Left renal pelvis (tissue), 4 donors: ENCODE measurements around the gene PROX2. TPM values are rescaled to one million over a fixed set of nuclear protein-coding genes. Genes with fewer than 3 reads are reported as not detected.

ENCODE experiments used
- DNase-seq, 4 donors: peaks; one replicate each; pipeline ENCODE4 v3.0.0-alpha.2; 2013; ENCODE audit warnings: low read depth in 4 of 4, low spot score in 3 of 4
- polyA plus RNA-seq, 4 donors: library from polyadenylated mRNA; unstranded; fragments of 120-200 nt; gene quantifications; one replicate each; pipeline ENCODE4 v1.2.1, GENCODE V29; 2013; ENCODE audit not compliant: insufficient read length in 4 of 4

PROX2 gene
- polyA plus RNA-seq, 4 donors, result 0.37 to 3.0 (median 0.83) TPM

DNA sequence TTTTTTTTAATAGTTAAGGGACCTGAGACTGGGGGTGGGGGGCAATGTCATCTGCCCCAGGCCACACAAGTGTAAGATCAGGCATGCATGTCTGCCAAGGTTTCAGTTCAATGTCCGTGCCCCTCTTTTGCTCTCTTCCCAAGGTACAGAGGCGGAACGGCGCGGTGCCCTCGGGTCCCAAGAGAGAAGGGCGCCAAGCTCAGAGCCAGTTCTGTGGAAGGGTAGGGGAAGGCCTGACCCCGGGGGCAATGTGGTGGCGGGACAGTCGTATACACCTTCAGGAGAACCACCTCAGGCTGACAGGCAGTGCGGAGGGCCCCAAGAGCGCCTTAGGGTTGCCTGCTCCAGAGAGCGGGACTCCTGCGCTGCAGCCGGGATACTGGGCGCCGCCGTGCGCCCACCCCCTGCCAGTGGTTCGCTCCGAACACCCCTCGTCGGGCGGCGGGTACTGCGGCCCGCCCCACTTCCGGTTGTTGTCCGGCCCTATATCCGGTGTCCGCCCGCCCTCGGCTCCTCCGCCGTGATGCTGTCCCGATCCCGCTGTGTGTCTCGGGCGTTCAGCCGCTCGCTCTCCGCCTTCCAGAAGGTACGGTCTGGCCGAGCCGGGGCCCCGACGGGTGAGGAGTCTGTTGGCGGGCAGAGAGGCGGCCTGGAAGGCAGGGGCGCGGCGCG lies 5.6 kb upstream of the PROX2 start, which contains the start of gene DLST:
DLST (plus strand) TSS at position 486 of the 672 bp plus-strand sequence; CDS start at position 524, 38 bp downstream.
- peak; percentile 68 to 76 (median 72) for DNase-seq

DNA sequence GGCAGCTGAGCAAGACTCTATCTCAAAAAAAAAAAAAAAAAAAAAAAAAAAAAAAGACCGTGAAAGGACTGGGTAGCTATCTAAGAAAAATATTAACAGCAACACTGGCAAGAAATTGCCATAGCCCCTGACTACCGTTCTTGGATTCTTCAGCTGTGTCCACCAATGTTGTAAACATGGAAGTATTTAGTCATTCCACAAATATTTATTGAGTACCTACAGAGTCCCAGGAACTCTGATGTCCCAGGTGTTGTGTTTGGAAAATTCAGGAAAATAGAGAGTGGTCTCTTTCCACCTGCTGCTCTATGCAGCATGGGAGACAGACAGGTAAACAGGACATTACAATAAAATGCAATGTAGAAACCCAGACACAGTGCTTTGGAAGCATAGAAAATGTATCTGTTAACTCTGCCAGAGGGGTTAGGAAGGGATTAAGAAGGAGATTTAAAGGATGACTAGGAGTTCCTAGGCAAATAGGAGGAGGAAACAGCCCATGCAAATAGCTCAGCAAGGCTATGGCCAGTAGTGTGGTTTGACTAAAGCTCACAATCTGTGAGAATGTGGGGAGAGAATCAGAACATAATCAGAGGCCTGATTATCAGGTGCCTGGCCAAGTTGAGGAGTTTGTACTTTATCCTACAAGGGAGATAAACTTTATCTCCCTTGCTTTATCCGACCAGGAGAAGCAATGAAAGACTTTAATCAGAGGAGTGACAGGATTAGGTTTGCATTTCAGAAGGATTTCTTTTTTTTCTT lies 3.7 kb upstream of the PROX2 start:
- no peak for DNase-seq

DNA sequence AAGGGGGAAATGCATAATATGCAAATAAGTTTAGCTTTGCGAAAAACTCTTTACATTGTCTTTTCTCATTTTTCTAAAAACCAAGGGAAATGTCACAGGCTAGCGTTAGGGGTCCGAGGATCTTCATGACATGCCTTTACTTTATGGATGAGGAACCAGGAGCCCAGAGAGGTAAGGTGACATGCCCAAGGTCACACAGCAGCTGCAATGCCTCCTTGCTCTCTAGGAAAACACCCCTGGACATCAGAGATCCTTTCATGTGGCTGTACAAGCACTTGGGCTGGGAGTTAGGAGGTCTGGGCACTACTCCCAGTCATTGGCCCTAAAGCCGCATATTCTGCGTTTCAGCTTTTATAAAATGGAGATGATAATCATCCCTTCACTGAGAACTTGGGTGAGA lies 741 bp downstream of the PROX2 start:
- DNase-seq, result no peak

DNA sequence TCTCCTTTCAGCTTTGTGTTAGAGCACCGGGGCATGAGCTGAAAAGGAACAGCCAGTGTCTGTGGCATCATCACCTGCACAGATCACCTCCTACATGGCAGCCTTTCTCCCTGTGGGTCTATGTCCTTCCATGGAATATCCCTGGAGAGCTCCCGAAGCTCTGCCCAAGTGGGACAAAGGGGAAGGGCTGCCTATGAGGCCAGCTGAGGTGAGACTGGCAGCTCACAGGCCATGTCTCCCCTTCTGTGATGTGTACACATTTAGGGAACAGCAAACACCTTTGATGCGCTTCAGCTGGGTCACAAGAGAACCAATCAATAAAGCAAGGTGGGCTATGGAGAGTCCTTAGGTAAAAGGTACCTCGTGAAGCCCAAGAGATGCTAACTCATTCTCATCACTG lies 4.1 kb downstream of the PROX2 start:
- no peak for DNase-seq

DNA sequence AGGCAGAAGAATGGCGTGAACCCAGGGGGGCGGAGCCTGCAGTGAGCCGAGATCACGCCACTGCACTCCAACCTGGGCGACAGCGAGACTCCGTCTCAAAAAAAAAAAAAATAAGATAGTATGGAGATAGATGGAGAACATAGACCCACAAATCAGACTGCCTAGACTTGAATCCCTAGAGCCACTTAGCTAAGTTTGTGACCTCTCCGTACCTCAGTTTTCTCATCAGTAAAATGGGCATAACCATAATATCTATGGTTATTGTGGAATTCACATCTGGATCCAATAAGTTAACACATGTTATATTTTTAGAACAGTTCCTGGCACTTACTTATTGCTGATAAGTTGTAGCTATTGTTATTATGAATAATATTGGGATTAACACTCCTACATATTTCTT lies 7.2 kb downstream of the PROX2 start:
- DNase-seq, result no peak

DNA sequence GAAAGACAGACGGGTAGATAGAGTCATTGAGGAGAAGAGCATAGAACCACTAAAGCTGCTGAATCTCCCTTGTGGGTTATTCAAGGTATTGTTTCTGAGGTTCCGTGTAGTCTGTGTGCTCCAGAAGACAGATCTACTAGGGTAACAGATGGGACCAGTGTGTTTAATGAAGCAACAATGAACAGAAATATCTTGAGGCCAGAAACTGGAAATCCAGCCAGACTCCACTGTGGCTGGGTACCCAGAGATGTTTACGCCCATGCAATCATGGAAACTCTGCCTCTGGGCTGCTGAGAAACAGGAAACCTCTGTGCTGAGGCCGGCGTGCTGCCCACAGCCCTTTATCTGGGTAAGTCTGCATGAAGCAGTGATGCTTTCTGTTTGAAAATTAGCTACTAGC lies 8.3 kb downstream of the PROX2 start:
- DNase-seq, result no peak

DNA sequence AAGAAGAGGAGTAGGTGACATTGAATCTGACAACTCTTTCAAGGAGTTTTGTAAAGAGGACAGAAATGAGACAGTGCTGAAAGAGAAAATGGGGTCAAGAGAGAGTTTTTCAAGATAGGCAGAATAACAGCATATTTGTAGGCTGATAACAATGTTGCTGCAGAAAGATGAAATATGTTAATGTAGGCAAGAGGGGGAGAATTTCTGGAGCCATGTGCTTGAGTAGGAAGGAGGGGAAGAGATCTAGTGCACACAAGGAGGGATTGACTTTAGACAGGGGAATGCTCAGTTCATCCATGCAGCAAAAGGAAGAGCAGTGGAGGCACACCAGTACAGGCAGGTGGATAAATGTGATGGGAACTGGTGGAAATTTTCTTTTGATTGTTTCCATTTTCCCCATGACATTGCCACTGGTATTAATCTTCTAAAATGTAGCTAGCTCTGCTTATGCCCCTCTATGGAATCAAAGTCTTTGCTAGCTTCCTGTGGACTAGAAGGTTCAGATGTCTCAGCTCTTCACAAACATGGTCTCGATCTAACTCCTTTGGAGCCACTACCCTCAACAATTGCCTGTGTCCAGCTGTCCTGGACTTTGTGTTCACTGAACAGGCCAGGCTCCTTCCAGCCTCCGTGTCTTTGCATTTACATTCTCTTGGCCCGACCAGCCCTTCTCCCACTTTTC lies 9.1 kb downstream of the PROX2 start:
- no peak for DNase-seq

DNA sequence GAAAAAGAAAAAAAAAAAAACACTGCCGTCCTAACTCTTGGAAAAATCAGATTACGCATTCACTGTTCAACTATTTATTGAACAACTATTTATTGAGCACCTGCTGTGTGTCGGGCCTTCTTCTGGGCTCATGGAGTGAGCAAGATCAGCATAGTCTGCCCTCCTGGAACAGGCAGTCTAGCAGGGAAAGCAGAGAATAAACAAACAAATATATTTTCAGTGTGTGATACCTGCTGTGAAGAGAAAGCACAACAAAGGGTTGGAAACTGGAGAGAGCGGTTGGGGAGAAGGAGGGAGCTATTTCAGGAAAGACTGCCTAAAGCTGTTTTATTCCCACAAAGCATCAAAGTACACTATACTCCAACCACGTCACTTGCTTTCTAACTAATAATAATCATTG lies 10.8 kb downstream of the PROX2 start:
- no peak for DNase-seq

DNA sequence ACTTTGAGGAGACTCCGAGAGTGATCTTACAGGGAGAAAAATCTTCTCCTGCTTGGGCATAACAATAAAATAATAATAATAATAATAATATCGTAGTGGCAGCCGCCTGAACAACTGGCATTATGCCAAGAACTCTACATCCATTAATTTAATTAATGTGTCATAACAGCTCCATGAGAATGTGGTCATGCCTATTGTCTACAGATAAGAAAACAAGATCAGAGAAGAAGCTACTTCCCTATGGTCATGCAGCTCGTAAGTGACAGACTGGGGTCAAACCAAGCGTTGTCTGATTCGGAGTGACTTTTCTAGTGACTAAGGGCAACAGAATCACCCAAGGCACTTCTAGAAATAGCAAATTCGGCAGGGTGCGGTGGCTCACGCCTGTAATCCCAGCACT lies 11.7 kb downstream of the PROX2 start:
- no peak for DNase-seq

DNA sequence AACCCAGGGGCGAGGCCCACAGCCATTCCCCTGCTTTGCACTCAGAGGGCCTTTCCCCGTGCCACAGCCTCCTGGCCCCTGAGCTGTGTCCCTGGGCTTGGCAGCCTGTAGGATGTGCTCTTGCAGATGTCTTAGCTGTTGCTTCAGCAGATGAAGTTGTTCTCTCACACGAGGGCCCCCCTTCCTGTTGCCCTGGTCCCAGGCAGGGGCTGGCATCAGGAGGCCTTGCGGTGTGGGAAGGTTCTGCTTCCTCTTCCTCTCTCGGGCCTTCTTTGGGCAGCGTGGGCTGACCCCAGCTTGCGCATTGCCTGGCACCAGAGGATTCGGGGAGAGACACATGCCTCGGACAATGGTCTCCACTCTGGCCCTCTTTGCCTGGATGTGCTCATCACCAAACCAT lies 12.7 kb downstream of the PROX2 start:
- DNase-seq, result no peak

DNA sequence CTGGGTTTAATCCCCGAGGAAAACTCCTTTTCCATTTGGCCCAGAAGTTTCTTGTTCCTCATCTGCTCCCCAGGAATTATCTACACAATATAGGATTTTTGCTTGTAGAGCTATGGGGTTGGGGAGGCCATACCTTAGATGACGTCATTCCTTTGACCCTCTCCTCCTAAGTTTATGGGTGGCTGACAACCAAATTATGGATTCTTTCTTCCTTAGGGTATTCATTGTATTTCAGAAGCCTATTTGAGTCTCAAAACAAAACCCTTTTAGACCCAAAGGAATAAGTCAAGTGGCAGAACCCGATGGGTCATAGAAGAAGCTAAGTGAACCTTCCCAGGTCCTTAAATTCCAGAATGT lies 14.2 kb downstream of the PROX2 start:
- no peak for DNase-seq

DNA sequence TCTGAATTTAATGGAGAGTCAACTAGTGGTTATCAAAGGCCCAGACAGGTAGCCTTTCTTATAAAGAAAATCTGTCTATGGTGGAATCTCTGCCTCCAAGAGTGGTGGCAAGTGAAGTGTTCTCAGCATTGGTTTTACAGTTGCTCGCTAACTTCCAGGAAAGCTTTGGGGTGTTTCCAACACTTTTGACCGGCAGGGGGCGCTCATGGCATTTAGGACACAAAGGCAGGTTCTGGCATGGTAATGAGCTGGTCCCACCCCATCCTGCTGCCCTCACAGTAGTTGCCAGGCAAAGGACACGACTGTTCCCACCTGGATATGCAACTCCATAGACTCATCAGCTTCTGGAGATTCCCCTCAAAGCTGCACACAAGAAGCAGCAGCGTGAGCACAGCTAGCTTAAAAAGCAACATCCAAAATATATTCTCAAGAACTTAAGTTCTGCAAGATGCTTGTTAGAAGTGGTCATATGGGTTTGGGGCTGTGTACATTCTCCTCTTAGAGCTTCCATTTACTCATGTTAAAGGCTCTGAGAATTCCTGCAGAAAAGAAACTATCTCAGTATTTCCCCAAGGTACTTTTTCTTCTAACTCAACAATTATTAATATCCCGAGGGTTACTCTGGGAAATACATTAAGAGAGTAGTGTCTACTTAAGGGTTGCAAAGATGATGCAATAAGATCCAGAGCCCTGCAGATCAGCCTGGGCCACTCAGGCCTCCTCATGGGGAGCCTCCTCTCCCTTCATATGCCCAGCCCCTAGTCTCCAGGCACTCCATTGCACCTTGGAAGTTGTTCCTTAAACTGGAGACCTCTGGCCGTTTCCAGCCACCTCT lies 14.8 kb downstream of the PROX2 start:
- DNase-seq, result peak in 3 of 4 donors; percentile 72 to 74 (median 73)

DNA sequence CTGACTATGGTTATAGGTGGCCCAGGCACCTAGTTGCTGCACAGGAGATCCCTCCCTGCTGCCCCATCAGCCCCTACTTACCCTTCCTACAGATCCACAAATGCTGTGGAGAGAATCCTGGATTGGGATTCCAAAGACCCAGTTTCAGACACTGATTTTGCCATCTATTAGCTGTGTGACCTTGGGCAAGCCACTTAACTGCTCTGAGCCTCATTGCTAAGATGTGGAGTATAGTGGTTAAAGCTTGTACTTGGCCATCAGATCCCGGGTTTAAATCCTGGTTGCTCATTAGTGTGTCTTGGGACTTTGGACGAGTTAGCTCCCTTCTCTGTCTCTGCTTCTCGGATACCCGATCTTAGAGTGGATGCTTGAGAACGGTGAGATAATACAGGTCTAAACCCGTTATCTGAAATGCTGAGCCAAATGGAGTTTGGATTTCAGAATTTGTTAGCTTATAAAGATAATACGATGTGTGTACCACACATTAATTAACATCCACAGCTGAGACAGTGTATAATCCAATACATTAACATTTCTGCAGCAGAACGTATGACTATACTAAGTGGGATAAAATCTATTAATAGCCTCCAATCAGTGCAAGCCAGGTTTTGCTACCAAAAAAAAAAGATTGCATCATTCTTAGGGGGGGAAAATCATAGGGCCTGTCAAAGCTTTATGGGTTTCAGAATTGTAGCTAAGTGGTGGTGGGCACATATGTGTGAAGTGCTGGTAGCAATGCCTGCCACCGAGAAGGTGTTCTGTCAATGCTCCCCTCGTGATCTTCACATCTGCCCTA lies 16.0 kb downstream of the PROX2 start:
- DNase-seq, result no peak

DNA sequence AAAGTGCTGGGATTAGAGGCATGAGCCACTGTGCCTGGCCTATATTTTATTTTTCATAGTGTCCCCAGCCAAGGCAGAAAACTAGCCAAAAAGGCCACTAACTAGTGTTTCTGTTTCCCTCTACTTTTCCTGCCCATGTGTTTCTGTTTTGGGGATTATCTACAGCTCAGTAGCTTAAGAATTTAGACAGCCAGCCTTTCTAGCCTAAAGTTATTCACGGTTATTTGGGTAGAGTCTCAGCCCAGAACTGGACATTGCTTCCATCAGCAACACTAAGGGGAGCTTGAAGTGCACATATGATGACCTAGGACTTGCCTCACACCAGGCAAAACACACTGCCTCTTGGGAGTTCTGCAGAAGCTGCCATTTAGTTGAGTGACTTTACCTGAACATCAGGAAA lies 17.9 kb downstream of the PROX2 start:
- DNase-seq, result no peak

DNA sequence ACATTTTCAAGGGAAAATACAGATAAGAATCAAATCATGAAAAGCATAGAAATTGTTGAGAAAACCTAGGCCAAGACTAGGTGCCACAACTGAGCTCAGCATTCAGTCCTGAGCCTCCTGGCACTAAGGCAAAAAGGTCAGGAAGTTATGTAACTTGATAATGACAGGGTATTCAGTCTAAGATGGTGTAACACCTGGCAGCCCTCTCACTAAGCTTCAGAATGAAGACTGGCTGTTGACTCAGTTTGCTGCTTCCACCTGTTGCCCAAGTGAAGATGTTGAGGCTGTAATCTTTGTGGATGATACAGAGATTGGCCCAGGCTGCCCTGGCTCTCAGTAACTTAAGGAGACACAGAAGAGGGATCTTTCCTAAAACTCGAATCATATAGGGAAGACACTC lies 19.6 kb downstream of the PROX2 start:
- DNase-seq, result no peak

DNA sequence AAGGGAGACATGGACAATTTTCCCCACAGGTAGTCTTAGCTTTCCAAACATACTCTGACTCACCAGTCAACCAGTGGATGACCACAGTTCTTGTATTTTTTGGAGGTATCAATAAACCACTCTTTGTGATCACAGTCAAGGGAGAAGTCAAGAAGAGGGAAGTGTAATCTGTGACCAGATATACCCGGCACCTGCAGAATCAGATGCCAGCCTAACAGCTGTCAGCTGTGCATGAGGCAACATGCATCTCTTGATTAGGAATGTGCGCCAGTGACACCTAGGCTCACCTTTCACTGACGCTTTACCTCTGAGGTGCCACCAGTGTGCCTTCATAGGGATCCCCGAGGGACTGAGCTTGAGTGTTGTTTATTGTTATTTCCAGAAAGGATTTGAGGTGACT lies 20.0 kb downstream of the PROX2 start:
- DNase-seq, result no peak

DNA sequence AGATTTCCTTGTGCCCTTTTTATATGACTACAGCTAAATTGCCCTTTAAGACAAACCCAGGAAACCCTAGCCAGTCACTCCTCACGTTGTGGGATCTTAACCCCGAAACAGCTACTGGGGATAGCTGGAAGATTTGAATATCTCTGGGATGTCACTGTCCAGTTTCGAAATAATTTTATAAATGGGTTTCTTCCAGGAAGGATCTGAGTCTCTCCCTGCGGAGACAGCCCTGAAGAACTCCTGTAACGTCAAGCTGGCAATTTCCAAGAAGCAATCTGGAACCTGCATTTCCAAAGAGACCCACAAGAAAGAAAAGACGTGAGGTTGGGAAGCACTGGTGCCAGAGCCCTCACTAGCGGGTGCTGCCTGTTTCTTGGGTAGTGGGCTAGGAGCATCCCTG lies 20.9 kb downstream of the PROX2 start:
- no peak for DNase-seq

DNA sequence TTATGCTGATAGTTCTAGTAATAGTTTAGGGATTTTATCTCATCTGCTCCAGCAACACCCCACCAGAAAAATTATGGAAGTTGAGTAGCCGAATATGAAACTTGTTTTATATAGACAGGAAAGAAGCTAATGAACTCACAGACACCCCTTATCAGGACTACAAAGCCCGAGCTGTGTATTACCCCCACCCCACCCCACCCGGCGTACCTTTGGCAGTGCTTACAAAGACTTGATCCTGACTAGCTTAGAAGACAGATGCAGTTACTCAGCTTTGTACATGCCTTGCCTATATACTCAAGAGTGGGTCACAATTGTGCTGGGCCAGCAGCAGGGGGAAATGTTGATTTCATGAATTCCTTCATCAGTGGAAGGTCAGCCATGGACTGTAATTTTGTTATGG lies 22.4 kb downstream of the PROX2 start:
- DNase-seq, result no peak

DNA sequence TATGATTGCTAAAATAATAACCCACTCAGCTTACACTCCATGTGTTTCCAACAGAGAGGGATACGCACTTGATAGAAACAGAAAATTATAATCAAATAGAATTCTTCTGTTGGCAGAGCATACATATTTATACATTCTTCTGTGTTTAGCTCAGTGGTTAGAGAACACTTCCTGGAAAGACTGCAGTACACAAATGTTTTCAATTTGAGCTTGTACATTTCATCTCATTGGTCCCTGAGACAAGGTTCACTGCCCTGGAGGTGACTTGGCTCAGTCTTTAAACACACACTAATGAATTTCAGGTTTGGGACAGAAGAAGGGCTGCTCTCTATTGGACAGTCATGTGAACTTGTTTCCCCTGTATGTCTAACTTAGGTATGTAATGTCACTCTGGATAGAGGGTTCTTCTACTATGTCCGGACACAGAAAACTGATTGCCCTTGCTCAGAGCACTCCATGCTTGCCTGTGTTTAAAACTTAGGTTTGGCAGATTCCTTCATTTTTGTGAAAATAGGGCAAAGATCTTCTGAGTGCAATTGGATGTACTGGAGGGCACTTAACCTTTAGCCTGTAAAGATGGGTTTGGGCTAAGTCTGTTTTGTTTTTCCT lies 22.9 kb downstream of the PROX2 start:
- DNase-seq, result peak in 2 of 4 donors; percentile 6 to 12

DNA sequence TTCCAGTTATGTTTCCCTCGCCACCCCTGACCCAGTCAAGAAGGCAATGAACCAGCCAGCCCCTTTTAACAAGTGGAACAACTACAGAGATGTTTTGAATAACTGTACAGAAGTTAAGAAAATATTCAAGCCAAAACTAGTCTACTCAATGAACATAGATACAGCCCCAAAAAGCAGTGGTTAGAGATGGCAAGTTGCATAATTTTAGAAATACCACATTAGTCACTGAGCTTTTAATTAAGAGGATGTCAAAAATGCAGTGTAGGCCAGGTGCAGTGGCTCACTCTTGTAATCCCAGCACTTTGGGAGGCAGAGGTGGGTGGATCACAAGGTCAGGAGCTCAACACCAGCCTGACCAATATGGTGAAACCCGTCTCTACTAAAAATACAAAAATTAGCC lies 27.2 kb downstream of the PROX2 start:
- no peak for DNase-seq
